ENCODE data around the gene GH1. TPM values are rescaled to one million over a fixed set of nuclear protein-coding genes. Genes with fewer than 3 reads are reported as not detected.
"Not testable (repeated sequence)": the region's sequence is repeated elsewhere in the genome, so short reads cannot be mapped to it uniquely, and the experiment has no call there.

The GH1 gene
- total and polyA plus RNA-seq, 9 donors = not detected

DNA sequence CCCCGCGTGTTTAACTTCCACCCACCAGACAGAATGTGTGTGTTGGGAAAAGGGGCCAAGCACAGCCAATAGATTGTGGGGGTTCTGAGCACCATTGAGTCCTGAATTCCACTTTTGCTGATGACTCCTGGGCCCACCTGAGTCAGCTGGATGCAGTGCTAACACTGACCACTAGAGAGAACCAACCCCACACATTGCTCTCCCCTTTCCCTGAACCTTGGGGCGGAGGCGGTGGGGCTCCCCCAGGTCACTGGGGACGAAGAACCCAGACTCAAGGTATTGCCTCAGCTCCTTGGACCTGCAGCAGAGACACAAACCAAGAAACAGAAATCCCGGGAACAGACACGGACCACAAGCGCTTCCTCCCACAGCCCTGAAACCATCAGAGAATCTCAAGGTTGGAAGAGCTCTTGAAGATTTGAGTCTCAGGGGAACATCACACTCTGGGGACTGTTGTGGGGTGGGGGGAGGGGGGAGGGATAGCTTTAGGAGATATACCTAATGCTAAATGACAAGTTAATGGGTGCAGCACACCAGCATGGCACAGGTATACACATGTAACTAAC, 44.5 kb downstream of the GH1 start:
- H3K27me3 ChIP-seq; intact Hi-C loops (cut with DNase I); H3K4me1 ChIP-seq (ENCODE audit: insufficient read depth); DNase-seq; H3K36me3 ChIP-seq; H3K9me3 ChIP-seq; H3K4me3 ChIP-seq; H3K27ac ChIP-seq: not testable (repeated sequence)
- WGBS, 3 donors = 67 to 80% (median 76%) methylated on average over 6 to 8 of the region's 8 CpGs

DNA sequence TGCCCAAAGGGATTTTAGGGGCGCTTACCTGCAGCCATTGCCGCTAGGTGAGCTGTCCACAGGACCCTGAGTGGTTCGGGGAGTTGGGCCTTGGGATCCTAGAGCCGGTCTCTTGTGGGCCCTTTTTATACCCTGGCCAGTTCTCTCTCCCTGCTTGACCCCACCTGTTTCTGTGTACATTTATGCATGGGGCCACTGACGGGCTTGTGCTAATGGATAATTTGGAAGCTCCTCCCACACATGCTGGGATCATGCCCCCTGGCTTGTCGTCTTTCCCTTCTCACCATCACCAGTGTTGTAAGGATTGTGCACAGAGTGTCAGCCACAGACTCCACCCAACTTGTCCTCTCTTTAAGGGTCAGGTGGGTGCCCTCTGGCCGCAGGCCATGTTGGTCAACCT, 45.1 kb downstream of the GH1 start, which contains the start of gene CSH2:
CSH2 (minus strand) TSS at position 101 of the 400 bp plus-strand sequence; CDS start at position 38, 63 bp downstream.
- H3K4me1 ChIP-seq (ENCODE audit: insufficient read depth); H3K36me3 ChIP-seq; H3K27me3 ChIP-seq; DNase-seq; intact Hi-C loops (cut with DNase I); H3K9me3 ChIP-seq; H3K4me3 ChIP-seq; H3K27ac ChIP-seq: not testable (repeated sequence)
- 50 to 86% (median 83%) methylated on average over 2 to 7 of the region's 7 CpGs for WGBS, 3 donors

DNA sequence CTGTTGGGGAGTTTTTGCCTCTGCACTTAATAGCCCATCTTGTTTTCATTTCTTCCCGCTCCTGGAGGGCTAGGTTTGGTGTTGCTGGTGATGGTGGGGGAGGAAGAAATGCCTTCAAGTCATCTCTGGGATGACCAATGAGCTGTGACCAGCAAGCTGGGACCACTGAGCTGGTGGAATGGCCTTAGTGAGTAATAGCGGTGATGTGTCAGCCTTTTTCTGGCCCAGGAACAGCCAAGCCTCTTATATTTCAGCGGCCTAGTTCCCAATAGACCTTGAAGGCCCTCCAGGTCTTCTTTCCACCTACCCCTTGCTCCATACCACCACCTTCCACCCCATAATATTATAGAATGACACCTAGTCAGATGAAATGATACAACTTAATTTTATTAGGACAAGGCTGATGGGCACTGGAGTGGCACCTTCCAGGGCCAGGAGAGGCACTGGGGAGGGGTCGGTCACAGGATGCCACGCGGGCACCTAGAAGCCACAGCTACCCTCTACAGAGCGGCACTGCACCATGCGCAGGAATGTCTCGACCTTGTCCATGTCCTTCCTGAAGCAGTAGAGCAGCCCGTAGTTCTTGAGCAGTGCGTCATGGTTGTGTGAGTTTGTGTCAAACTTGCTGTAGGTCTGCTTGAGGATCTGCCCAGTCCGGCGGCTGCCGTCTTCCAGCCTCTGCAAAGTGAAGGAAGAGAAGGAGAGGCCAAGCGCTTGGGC, 46.8 kb downstream of the GH1 start:
- H3K27me3 ChIP-seq; H3K4me1 ChIP-seq (ENCODE audit: insufficient read depth); H3K36me3 ChIP-seq; H3K27ac ChIP-seq; intact Hi-C loops (cut with DNase I); H3K9me3 ChIP-seq; H3K4me3 ChIP-seq; DNase-seq: not testable (repeated sequence)
- WGBS, 3 donors = 96 to 97% (median 96%) methylated on average over 15 of the region's 15 CpGs

DNA sequence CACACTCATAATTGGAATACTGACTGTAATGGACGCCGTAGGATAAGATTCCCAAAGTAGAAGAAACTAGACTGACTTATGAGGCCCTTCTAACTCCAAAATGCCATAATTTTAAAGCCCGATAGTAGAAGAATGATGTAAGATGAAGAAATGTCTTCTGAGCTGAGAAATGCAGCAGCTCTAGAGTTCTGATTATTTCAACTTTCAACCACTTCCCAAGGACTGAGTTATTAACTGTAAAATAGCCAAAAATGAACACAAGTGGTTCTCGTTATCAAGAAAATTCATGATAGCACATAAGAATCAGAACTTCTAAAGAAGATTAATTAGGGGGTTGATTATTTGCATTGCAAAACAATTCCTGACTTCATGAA, 48.4 kb downstream of the GH1 start:
- H3K4me1 ChIP-seq (ENCODE audit: insufficient read depth); H3K4me3 ChIP-seq; H3K27me3 ChIP-seq; DNase-seq; intact Hi-C loops (cut with DNase I); H3K9me3 ChIP-seq; H3K36me3 ChIP-seq; H3K27ac ChIP-seq: not testable (repeated sequence)
- WGBS, 3 donors = 40 to 56% (median 52%) methylated on average over 4 of the region's 4 CpGs

DNA sequence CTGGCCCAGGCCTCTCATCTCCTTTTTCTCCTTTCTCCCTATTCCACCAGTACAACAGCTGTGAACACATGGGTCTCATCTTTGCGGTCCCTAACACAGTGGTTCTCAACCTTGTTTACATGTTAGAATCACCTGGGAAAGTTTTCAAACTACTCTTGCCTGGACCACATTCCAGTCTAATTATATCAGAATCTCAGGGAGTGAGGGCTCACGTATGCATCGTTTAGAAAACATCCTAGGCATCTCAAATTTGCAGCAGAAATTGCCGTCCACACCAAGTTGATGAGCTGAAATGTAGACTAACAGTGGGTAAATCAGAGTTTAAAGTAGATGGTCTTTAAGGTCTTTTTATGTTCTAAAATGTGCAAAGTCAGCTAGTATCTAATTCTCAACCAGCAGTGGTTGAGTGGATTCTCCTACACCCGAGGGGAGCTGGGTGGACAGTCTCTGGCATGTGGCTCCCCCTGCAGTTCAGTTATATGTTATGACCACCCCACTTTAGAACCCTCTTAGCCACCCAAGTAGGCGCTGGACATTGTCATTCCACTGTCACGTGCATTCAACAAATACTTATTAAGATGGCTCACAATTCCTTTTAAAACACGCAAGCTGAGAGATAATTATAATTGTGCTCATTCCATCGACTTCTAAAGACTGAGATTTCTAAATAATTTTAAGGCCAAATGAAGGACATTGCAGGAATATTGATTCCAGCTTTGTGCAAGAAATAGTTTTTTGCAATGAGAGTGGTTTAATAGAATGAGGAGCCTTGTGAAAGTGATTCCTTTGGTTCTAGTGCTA, 48.9 kb downstream of the GH1 start:
- H3K27ac ChIP-seq; H3K9me3 ChIP-seq; H3K4me3 ChIP-seq; H3K4me1 ChIP-seq (ENCODE audit: insufficient read depth); H3K27me3 ChIP-seq; H3K36me3 ChIP-seq; DNase-seq; intact Hi-C loops (cut with DNase I): not testable (repeated sequence)
- WGBS, 3 donors = 15 to 37% (median 23%) methylated on average over 9 of the region's 9 CpGs

Small RNA genes lying within 50 kb of the gene (small RNA-seq; reads per million reads assigned to genes)
- gene AC040958.1 (not detected), gene AC127029.1 (not detected), gene GH1 (not detected)

Other genes with a start within 250 kb of the GH1 start
- gene LIMD2, start 218.7 kb downstream of the GH1 start, total RNA-seq = 10 to 100 TPM in 4 of 7 donors, 1 to 10 TPM in 3; 2.6 to 13.2 (median 10.2) TPM
- gene LIMD2, start 218.7 kb downstream of the GH1 start, polyA plus RNA-seq = 1 to 10 TPM; 1.5 to 9.0 TPM
- 10 to 100 TPM; 26.8 to 40.2 (median 34.4) TPM for gene STRADA, start 177.0 kb downstream of the GH1 start, total RNA-seq
- gene STRADA, start 177.0 kb downstream of the GH1 start, polyA plus RNA-seq = 10 to 100 TPM; 21.8 to 46.2 TPM
- 10 to 100 TPM; 31.1 to 72.0 (median 63.2) TPM for gene CCDC47, start 145.2 kb downstream of the GH1 start, total RNA-seq
- 10 to 100 TPM; 32.6 to 83.6 TPM for gene CCDC47, start 145.2 kb downstream of the GH1 start, polyA plus RNA-seq
- 100 to 1,000 TPM in 4 of 7 donors, 10 to 100 TPM in 3; 72.5 to 137 (median 104) TPM for gene DDX42, start 144.7 kb downstream of the GH1 start, total RNA-seq
- 100 to 1,000 TPM in 1 of 2 donors, 10 to 100 TPM in 1; 74.4 to 138 TPM for gene DDX42, start 144.7 kb downstream of the GH1 start, polyA plus RNA-seq
- 100 to 1,000 TPM in 2 of 7 donors, 10 to 100 TPM in 5; 36.4 to 111 (median 83.8) TPM for gene PSMC5, start 91.4 kb downstream of the GH1 start, total RNA-seq
- 100 to 1,000 TPM in 1 of 2 donors, 10 to 100 TPM in 1; 96.2 to 155 TPM for gene PSMC5, start 91.4 kb downstream of the GH1 start, polyA plus RNA-seq
- 10 to 100 TPM; 26.1 to 46.5 (median 34.7) TPM for gene FTSJ3, start 91.2 kb downstream of the GH1 start, total RNA-seq
- gene FTSJ3, start 91.2 kb downstream of the GH1 start, polyA plus RNA-seq = 10 to 100 TPM; 21.3 to 47.0 TPM
- gene SMARCD2, start 76.2 kb downstream of the GH1 start, total RNA-seq = 100 to 1,000 TPM in 1 of 7 donors, 10 to 100 TPM in 6; 46.2 to 117 (median 72.9) TPM
- 10 to 100 TPM; 47.9 to 52.7 TPM for gene SMARCD2, start 76.2 kb downstream of the GH1 start, polyA plus RNA-seq
- not detected for gene CSH2, start 45.2 kb downstream of the GH1 start, total RNA-seq
- not detected for gene CSH2, start 45.2 kb downstream of the GH1 start, polyA plus RNA-seq
- gene GH2, start 36.9 kb downstream of the GH1 start, total RNA-seq = not detected
- gene GH2, start 36.9 kb downstream of the GH1 start, polyA plus RNA-seq = not detected
- gene CSH1, start 22.3 kb downstream of the GH1 start, total RNA-seq = not detected
- gene CSH1, start 22.3 kb downstream of the GH1 start, polyA plus RNA-seq = not detected
- gene CSHL1, start 7.6 kb downstream of the GH1 start, total RNA-seq = not detected
- gene CSHL1, start 7.6 kb downstream of the GH1 start, polyA plus RNA-seq = not detected
- 1 to 10 TPM in 3 of 7 donors, under 1 TPM in 4; 0.48 to 2.0 (median 0.92) TPM for gene CD79B, start 13.5 kb upstream of the GH1 start, total RNA-seq
- gene CD79B, start 13.5 kb upstream of the GH1 start, polyA plus RNA-seq = 1 to 10 TPM in 1 of 2 donors, under 1 TPM in 1; 0.77 to 2.0 TPM
- 1 to 10 TPM in 1 of 7 donors, under 1 TPM in 5, not detected in 1; 0.27 to 2.5 (median 0.60) TPM for gene SCN4A, start 54.1 kb upstream of the GH1 start, total RNA-seq
- under 1 TPM; 0.67 to 0.75 TPM for gene SCN4A, start 54.1 kb upstream of the GH1 start, polyA plus RNA-seq
- gene PRR29, start 79.5 kb upstream of the GH1 start, total RNA-seq = 10 to 100 TPM in 1 of 7 donors, 1 to 10 TPM in 4, under 1 TPM in 1, not detected in 1; 0.20 to 58.5 (median 2.1) TPM
- under 1 TPM; 0.05 to 0.45 TPM for gene PRR29, start 79.5 kb upstream of the GH1 start, polyA plus RNA-seq
- 10 to 100 TPM in 5 of 7 donors, 1 to 10 TPM in 2; 6.8 to 29.0 (median 17.4) TPM for gene ICAM2, start 101.8 kb upstream of the GH1 start, total RNA-seq
- 10 to 100 TPM; 25.1 to 34.2 TPM for gene ICAM2, start 101.8 kb upstream of the GH1 start, polyA plus RNA-seq
- 10 to 100 TPM; 19.6 to 73.4 (median 34.8) TPM for gene ERN1, start 211.3 kb upstream of the GH1 start, total RNA-seq
- 10 to 100 TPM in 1 of 2 donors, 1 to 10 TPM in 1; 8.1 to 12.9 TPM for gene ERN1, start 211.3 kb upstream of the GH1 start, polyA plus RNA-seq

All from ovary (tissue), 9 donors.